Thoracic aorta (tissue), 2 donors: ENCODE data around the gene THRAP3. TPM values are rescaled to one million over a fixed set of nuclear protein-coding genes. Genes with fewer than 3 reads are reported as not detected.
"Not testable (repeated sequence)": the region's sequence is repeated elsewhere in the genome, so short reads cannot be mapped to it uniquely, and the experiment has no call there.

Experiments
- ATAC-seq: fragments of 150-250 bp; one replicate; pipeline ENCODE4 v1.8.0; 2017; ENCODE audit warnings: low read depth; ENCODE audit not compliant: insufficient number of reproducible peaks, low FRiP score
- DNase-seq: peaks from one replicate; pipeline ENCODE4 v3.0.0-alpha.2; 2020; ENCODE audit warnings: low spot score
- H3K27ac ChIP-seq, 2 donors: fragments of 200-600 bp; sonication (generic); 1 replicate in 1 of 2; 2 replicates in 1 of 2; pipeline ENCODE4 v1.5.1; 2016; ENCODE audit warnings: mild to moderate bottlenecking in 2 of 2, moderate library complexity in 2 of 2
- H3K27me3 ChIP-seq: fragments of 200-600 bp; sonication (generic); replicated peaks from 2 replicates; pipeline ENCODE4 v1.6.0; 2016; ENCODE audit warnings: mild to moderate bottlenecking; ENCODE audit not compliant: insufficient read depth
- H3K36me3 ChIP-seq: fragments of 200-600 bp; sonication (generic); one replicate; pipeline ENCODE4 v1.5.1; 2016
- H3K4me1 ChIP-seq, 2 donors: fragments of 200-600 bp; sonication (generic); 1 replicate in 1 of 2; 2 replicates in 1 of 2; pipeline versions ENCODE4 v1.5.1 to v1.6.0; 2016; ENCODE audit warnings: low read depth in 2 of 2, mild to moderate bottlenecking in 1 of 2; ENCODE audit not compliant: control insufficient read depth in 1 of 2
- H3K4me3 ChIP-seq: fragments of 200-600 bp; sonication (generic); 2 replicates; pipeline ENCODE4 v1.5.1; 2016; ENCODE audit warnings: mild to moderate bottlenecking
- H3K9me3 ChIP-seq: fragments of 200-600 bp; sonication (generic); 2 replicates; pipeline ENCODE4 v1.5.1; 2016
- total RNA-seq, 2 donors: library from RNA; depleted of rRNA; stranded (reverse); fragments of >200 nt; gene quantifications; one replicate each; pipeline versions ENCODE4 v1.1.0 to v1.2.3, GENCODE V29; 2016
- TF ChIP-seq, protein P1 (sequence below): fragments of 200-600 bp; sonication (generic); IDR thresholded peaks from one replicate; pipeline ENCODE4 v1.5.1; 2019; ENCODE audit warnings: antibody characterized with exemption

Gene THRAP3
- total RNA-seq, 2 donors from 2014 or later: 49.3 to 111 TPM

DNA sequence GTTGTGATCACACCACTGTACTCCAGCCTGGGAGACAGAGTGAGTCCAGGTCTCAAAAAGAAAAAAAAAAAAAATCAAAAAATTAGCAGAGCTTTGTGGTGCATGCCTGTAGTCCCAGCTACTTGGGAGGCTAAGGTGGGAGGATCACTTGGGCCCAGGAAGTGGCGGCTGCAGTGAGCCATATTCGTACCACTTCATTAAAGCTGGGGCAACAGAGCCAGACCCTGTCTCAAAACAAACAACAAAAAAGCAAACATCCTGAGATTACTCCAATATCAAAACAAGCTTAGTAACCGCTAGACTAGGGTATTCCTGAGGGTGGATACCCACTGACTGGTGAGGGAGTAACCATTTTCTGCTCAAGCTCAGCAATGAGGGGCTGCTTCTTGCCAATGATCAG, 12.9 kb upstream of the THRAP3 start:
- DNase-seq: no peak
- no peaks in the 10 kb centered on the region for H3K36me3 ChIP-seq
- no peak overlapping the region for H3K27ac ChIP-seq
- no peak overlapping the region for H3K4me3 ChIP-seq
- no peaks in the 10 kb centered on the region for H3K9me3 ChIP-seq
- H3K4me1 ChIP-seq: peaks cover 13 to 26% of the 10 kb centered on the region in 2 donors
- H3K27me3 ChIP-seq: no peaks in the 10 kb centered on the region
- TF ChIP-seq, protein P1, sequence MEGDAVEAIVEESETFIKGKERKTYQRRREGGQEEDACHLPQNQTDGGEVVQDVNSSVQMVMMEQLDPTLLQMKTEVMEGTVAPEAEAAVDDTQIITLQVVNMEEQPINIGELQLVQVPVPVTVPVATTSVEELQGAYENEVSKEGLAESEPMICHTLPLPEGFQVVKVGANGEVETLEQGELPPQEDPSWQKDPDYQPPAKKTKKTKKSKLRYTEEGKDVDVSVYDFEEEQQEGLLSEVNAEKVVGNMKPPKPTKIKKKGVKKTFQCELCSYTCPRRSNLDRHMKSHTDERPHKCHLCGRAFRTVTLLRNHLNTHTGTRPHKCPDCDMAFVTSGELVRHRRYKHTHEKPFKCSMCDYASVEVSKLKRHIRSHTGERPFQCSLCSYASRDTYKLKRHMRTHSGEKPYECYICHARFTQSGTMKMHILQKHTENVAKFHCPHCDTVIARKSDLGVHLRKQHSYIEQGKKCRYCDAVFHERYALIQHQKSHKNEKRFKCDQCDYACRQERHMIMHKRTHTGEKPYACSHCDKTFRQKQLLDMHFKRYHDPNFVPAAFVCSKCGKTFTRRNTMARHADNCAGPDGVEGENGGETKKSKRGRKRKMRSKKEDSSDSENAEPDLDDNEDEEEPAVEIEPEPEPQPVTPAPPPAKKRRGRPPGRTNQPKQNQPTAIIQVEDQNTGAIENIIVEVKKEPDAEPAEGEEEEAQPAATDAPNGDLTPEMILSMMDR: no peak
- ATAC-seq: no peak

DNA sequence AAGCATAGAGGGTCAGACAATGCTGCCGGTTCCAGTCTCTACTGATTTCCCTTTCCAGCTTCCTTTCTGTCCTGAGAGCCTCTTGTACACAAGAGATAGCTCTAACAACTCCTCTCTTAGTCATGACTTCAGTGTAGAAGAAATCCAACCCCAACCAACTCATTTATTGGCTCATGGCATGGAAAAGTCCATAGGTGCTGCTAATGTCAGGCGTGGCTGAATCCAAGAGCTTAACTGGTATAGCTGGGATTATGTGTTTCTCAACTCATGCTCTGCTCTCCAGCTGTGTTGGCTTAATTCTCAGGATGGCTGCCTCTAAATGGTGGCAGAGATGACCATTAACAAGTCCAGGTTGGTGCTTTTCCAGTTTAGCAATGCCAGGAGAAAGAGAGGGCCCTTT, 12.4 kb upstream of the THRAP3 start:
- Histone ChIP-seq H3K4me1 (peaks cover 10 to 21% of the 10 kb centered on the region in 2 donors), H3K27me3 (no peaks in the 10 kb centered on the region), H3K36me3 (no peaks in the 10 kb centered on the region), H3K27ac (no peak overlapping the region), H3K4me3 (no peak overlapping the region), H3K9me3 (no peaks in the 10 kb centered on the region)
- ATAC-seq (no peak), DNase-seq (no peak)
- TF ChIP-seq, protein P1: no peak

DNA sequence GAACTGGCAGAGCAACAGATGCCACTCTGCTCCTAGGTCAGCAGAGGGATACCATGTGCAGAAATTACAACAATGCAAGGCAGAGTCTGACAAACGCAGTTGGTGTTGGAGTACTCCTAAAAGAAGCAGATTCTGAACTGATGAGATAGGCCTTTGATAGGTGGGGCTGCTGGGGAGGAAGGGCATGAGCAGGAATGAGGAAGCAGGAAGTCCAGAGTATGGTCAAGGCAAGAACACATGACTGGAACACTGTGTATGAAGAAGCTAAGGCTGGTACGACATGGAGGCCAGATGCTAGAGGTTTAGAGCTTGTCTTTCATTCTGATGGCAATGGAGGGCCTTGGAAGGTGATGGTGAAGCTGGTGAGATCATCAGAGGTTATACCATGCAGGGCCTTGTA, 11.5 kb upstream of the THRAP3 start:
- H3K9me3 ChIP-seq: no peaks in the 10 kb centered on the region
- no peaks in the 10 kb centered on the region for H3K36me3 ChIP-seq
- H3K27me3 ChIP-seq: no peaks in the 10 kb centered on the region
- H3K4me1 ChIP-seq: peaks cover 7 to 12% of the 10 kb centered on the region in 2 donors
- no peak overlapping the region for H3K4me3 ChIP-seq
- no peak overlapping the region for H3K27ac ChIP-seq
- TF ChIP-seq, protein P1: no peak
- DNase-seq: no peak
- no peak for ATAC-seq

DNA sequence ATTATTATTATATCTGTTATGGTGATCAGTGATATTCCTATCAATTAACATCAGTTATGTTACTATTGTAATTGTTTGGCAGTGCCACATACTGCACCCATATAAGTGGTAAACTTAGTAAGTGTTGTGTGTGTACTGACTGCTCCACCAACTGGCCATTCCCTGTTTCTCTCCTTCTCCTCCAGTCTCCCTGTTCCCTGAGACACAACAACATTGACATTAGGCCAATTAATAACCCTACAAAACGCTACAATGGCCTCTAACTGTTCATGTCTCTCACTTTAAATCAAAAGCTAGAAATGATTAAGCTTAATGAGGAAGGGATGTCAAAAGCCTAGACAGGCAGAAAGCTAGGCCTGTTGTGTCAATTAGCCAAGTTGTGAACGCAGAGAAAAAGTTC, 6.6 kb upstream of the THRAP3 start:
- DNase-seq (no peak), ATAC-seq (no peak)
- Histone ChIP-seq H3K9me3 (no peaks in the 10 kb centered on the region), H3K4me1 (peaks cover 0 to 1% of the 10 kb centered on the region in 2 donors), H3K4me3 (no peak overlapping the region), H3K36me3 (no peaks in the 10 kb centered on the region), H3K27me3 (no peaks in the 10 kb centered on the region), H3K27ac (no peak overlapping the region)
- TF ChIP-seq, protein P1: no peak

DNA sequence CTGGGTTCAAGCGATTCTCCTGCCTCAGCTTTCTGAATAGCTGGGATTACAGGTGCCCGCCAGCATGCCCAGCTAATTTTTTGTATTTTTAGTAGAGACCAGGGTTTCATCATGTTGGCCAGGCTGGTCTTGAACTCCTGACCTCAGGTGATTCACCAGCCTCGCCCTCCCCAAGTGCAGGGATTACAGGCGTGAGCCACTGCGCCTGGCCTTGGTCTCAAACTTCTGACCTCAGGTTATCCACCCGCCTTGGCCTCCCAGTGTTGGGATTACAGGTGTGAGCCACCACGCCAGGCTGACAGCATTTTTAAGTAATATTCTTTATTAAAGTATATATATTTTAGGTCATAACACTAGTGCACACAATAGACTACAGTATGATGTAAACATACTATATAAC, 2.3 kb upstream of the THRAP3 start:
- H3K36me3 ChIP-seq, H3K4me3 ChIP-seq, H3K27ac ChIP-seq, DNase-seq, ATAC-seq, H3K9me3 ChIP-seq, H3K27me3 ChIP-seq: not testable (repeated sequence)
- peaks cover 13 to 28% of the 10 kb centered on the region in 2 donors for H3K4me1 ChIP-seq
